CD4-positive, alpha-beta T cell treated with Interleukin-10 for 1 hour (primary cell): Measurements from ENCODE around the gene RNF180.
"Not testable (repeated sequence)": the region's sequence is repeated elsewhere in the genome, so short reads cannot be mapped to it uniquely, and the experiment has no call there.

Experiments used
- DNase-seq: peaks from one replicate; pipeline ENCODE4 v3.0.0-alpha.2; 2020

Gene RNF180

DNA sequence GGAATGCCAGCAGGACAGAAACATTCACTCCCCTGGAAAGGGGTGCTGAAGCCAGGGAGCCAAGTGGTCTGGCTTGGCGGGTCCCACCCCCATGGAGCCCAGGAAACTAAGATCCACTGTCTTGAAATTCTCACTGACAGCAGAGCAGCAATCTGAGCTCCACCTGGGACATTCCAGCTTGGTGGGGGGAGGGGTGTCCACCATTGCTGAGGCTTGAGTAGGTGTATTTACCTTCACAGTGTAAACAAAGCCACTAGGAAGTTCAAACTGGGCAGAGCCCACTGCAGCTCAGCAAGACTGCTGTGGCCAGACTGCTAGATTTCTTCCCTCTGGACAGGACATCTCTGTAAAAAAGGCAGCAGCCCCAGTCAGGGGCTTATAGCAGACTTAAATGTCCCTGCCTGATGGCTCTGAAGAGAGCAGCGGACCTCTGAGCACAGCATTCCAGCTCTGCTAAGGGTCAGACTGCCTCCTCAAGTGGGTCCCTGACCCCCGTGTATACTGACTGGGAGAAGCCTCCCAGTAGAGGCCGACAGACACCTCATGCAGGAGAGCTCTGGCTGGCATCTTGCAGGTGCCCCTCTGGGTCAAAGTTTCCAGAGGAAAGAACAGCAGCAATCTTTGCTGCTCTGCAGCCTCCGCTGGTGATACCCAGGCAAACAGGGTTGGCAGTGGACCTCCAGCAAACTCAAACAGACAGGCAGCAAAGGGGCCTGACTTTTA lies 241.6 kb downstream of the RNF180 start:
- not testable (repeated sequence) for DNase-seq

GRCh38 chr5:64417390-64417789 lies 251.7 kb downstream of the RNF180 start:
- no peak for DNase-seq

DNA sequence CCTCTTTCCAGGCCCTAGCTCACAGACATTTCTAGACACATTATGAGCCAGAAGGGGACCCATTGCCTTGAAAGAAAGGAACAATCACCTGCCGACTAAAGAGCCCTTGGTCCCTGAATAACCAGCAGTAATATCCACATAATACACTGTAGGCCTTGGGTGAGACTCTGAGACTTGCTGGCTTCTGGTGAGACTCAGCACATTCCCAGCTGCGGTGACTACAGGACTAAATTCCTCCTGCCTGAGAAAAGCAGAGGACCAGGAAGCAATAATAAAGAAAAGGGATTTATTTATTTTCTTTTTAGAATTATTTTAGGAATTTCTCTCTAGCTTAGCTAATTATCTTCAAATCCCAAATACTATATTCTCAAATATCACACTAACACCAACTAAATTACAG lies 252.4 kb downstream of the RNF180 start:
- DNase-seq: no peak
